ENCODE data around the gene EPHA10.

Gene EPHA10

DNA sequence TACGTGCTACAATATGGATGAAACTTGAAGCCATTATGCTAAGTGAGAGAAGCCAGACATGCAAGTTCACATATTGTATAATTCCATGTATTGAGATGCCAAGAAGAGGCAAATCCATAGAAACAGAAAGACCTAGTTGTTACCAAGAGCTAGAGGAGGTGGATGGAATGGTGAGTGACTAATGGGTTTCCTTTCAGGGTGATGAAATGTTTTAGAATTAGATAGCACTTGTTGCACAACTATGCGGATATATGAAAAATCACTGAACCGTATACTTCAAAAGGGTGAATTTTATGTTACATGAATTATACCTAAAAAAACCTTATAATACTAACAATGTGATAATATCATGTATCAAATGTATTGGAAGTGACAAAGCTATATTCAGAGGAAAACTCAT lies 18.1 kb downstream of the EPHA10 start:
- no peak overlapping the region for H3K4me3 ChIP-seq (replicated peaks; ENCODE audit: insufficient read depth, low read length)
- peaks cover 6% of the 10 kb centered on the region for H3K27me3 ChIP-seq (ENCODE audit: insufficient read depth, poor library complexity, severe bottlenecking)
- TF ChIP-seq SPI1 (IDR thresholded peaks at IDR 0.05; ENCODE audit: borderline replicate concordance, low read depth) (no peak), GABPA (IDR thresholded peaks at IDR 0.05; ENCODE audit: low read depth) (no peak), POLR2AphosphoS5 (IDR thresholded peaks at IDR 0.05; ENCODE audit: low read depth) (no peak)
- TF ChIP-seq, protein P1, sequence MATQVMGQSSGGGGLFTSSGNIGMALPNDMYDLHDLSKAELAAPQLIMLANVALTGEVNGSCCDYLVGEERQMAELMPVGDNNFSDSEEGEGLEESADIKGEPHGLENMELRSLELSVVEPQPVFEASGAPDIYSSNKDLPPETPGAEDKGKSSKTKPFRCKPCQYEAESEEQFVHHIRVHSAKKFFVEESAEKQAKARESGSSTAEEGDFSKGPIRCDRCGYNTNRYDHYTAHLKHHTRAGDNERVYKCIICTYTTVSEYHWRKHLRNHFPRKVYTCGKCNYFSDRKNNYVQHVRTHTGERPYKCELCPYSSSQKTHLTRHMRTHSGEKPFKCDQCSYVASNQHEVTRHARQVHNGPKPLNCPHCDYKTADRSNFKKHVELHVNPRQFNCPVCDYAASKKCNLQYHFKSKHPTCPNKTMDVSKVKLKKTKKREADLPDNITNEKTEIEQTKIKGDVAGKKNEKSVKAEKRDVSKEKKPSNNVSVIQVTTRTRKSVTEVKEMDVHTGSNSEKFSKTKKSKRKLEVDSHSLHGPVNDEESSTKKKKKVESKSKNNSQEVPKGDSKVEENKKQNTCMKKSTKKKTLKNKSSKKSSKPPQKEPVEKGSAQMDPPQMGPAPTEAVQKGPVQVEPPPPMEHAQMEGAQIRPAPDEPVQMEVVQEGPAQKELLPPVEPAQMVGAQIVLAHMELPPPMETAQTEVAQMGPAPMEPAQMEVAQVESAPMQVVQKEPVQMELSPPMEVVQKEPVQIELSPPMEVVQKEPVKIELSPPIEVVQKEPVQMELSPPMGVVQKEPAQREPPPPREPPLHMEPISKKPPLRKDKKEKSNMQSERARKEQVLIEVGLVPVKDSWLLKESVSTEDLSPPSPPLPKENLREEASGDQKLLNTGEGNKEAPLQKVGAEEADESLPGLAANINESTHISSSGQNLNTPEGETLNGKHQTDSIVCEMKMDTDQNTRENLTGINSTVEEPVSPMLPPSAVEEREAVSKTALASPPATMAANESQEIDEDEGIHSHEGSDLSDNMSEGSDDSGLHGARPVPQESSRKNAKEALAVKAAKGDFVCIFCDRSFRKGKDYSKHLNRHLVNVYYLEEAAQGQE (IDR thresholded peaks at IDR 0.05; ENCODE audit: insufficient replicate concordance, low read depth): no peak
- TF ChIP-seq, protein P2, sequence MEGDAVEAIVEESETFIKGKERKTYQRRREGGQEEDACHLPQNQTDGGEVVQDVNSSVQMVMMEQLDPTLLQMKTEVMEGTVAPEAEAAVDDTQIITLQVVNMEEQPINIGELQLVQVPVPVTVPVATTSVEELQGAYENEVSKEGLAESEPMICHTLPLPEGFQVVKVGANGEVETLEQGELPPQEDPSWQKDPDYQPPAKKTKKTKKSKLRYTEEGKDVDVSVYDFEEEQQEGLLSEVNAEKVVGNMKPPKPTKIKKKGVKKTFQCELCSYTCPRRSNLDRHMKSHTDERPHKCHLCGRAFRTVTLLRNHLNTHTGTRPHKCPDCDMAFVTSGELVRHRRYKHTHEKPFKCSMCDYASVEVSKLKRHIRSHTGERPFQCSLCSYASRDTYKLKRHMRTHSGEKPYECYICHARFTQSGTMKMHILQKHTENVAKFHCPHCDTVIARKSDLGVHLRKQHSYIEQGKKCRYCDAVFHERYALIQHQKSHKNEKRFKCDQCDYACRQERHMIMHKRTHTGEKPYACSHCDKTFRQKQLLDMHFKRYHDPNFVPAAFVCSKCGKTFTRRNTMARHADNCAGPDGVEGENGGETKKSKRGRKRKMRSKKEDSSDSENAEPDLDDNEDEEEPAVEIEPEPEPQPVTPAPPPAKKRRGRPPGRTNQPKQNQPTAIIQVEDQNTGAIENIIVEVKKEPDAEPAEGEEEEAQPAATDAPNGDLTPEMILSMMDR (IDR thresholded peaks at IDR 0.05; ENCODE audit: insufficient read depth, low read length): no peak
- no peak overlapping the region for H3K27ac ChIP-seq (replicated peaks)
- DNase-seq (ENCODE audit: low read depth in 1 of 2, low spot score in 1 of 2): no peak

DNA sequence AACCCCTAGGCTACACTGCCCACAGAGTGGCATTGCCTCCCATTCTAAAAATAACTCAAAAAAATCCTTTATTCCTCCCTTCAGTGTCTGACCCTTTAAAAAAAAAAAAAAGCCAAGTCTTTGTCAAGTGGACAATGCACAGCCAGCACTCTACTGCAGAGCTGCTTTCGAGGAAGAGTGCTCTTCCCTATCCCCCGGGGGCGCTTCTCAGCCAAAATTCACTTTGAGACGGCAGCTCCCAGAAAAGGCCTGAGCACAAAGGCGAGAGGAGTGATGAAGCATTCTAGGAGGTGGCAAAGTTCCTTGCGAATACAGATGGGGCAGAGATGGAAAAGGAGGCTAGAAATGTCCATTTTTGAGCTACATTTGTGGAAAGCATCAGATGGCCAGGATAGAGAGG lies 23.3 kb downstream of the EPHA10 start:
- DNase-seq (ENCODE audit: low read depth in 1 of 2, low spot score in 1 of 2): no peak
- no peak overlapping the region for H3K27ac ChIP-seq (replicated peaks)
- H3K4me3 ChIP-seq (replicated peaks; ENCODE audit: insufficient read depth, low read length): no peak overlapping the region
- no peaks in the 10 kb centered on the region for H3K27me3 ChIP-seq (ENCODE audit: insufficient read depth, poor library complexity, severe bottlenecking)
- TF ChIP-seq SPI1 (IDR thresholded peaks at IDR 0.05; ENCODE audit: borderline replicate concordance, low read depth) (no peak), GABPA (IDR thresholded peaks at IDR 0.05; ENCODE audit: low read depth) (no peak), POLR2AphosphoS5 (IDR thresholded peaks at IDR 0.05; ENCODE audit: low read depth) (no peak)
- TF ChIP-seq, protein P2 (IDR thresholded peaks at IDR 0.05; ENCODE audit: insufficient read depth, low read length): no peak
- TF ChIP-seq, protein P1 (IDR thresholded peaks at IDR 0.05; ENCODE audit: insufficient replicate concordance, low read depth): no peak

DNA sequence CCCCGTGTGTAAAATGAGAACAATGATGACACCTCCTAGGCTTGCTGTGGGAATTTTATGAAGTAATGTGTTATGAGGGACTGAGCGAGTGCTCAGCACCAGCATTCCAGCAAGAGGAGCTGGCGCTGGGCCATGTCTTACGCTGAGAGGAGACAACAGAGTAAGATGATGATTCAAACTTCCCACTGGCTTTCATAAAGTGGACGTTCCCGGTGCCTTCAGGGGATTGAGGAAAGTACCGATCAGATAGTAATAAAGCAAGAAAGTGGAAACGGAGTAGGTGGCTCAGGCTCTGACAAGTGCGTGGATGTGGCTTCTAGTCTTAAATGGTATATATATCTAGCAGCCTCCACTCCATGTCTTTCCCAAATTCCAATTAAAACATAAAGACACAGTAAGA lies 23.8 kb downstream of the EPHA10 start:
- Histone ChIP-seq H3K27me3 (ENCODE audit: insufficient read depth, poor library complexity, severe bottlenecking) (no peaks in the 10 kb centered on the region), H3K4me3 (replicated peaks; ENCODE audit: insufficient read depth, low read length) (no peak overlapping the region), H3K27ac (replicated peaks) (no peak overlapping the region)
- TF ChIP-seq, protein P1 (IDR thresholded peaks at IDR 0.05; ENCODE audit: insufficient replicate concordance, low read depth): no peak
- TF ChIP-seq GABPA (IDR thresholded peaks at IDR 0.05; ENCODE audit: low read depth) (no peak), POLR2AphosphoS5 (IDR thresholded peaks at IDR 0.05; ENCODE audit: low read depth) (no peak), SPI1 (IDR thresholded peaks at IDR 0.05; ENCODE audit: borderline replicate concordance, low read depth) (no peak)
- TF ChIP-seq, protein P2 (IDR thresholded peaks at IDR 0.05; ENCODE audit: insufficient read depth, low read length): no peak
- DNase-seq (ENCODE audit: low read depth in 1 of 2, low spot score in 1 of 2): no peak
